Measurements from ENCODE around the gene CFAP20DC. TPM values are rescaled to one million over a fixed set of nuclear protein-coding genes. Genes with fewer than 3 reads are reported as not detected.

Gene CFAP20DC
- total and polyA plus RNA-seq, 2 of the 8 experiments (the other 6 are each of a cell fraction or from before 2014, with no cell fraction given) = 2.2 to 2.8 TPM

DNA sequence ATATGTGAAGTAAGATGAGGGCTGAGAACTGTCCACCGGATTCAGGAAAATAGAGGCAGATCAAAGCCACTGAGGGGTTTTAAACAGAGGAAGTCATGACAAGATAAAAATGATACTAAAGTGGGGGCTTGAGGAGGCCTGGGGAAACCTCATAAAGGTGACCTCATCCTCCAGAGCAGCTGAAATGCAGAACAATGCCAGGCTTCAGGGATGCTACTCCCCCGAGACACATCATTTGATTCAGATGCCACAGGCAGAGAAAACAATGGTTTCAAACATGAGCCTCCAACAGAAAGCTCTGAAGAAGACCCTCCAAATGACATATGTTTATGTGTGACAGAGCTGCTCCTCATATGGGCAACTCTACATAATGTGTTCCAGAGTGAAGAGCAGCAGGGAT lies 6.4 kb downstream of the CFAP20DC start:
- Histone ChIP-seq H3K27ac (ENCODE audit: low read depth, low read length) (no peak overlapping the region), H2AK5ac (ENCODE audit: low read depth, low read length) (no peak overlapping the region), H2BK12ac (ENCODE audit: low read depth, low read length) (no peak overlapping the region), H4K91ac (replicated peaks; ENCODE audit: insufficient read length, low read length) (no peak overlapping the region), H3K4ac (replicated peaks; ENCODE audit: insufficient read length, low read depth, low read length) (no peak overlapping the region), H3K18ac (ENCODE audit: extremely low read depth, low read length) (no peak overlapping the region), H3K56ac (replicated peaks; ENCODE audit: insufficient read length, low read depth, low read length) (no peak overlapping the region), H4K20me1 (replicated peaks in 1 of 2; ENCODE audit: control insufficient read depth in 1 of 2, insufficient read depth in 2 of 2, low read length in 2 of 2) (no peaks in the 10 kb centered on the region), H3K4me1 (replicated peaks in 1 of 4; ENCODE audit: control insufficient read depth in 3 of 4, insufficient read depth in 4 of 4, low read length in 3 of 4) (no peaks in the 10 kb centered on the region), H3K23ac (ENCODE audit: insufficient read length) (no peak overlapping the region), H3K9ac (replicated peaks in 1 of 4; ENCODE audit: extremely low read depth in 1 of 4, low read depth in 3 of 4, low read length in 3 of 4) (no peak overlapping the region), H2BK15ac (ENCODE audit: low read length) (no peak overlapping the region), H2BK5ac (ENCODE audit: low read depth, low read length) (no peak overlapping the region), H4K8ac (ENCODE audit: extremely low read depth, insufficient read depth, low read length) (no peak overlapping the region), H3K4me3 (ENCODE audit: extremely low read depth in 1 of 4, insufficient read depth in 2 of 4, low read depth in 3 of 4, low read length in 4 of 4) (no peak overlapping the region), H2BK20ac (ENCODE audit: low read length) (no peak overlapping the region), H3K14ac (ENCODE audit: insufficient read length) (no peak overlapping the region), H3K27me3 (replicated peaks in 1 of 4; ENCODE audit: control insufficient read depth in 3 of 4, extremely low read depth in 1 of 4, insufficient read depth in 3 of 4, low read length in 3 of 4) (no peaks in the 10 kb centered on the region), H2AFZ (ENCODE audit: low read length) (no peak overlapping the region), H4K5ac (ENCODE audit: insufficient read length, low read depth, low read length) (no peak overlapping the region), H3K23me2 (ENCODE audit: low read depth, low read length) (no peaks in the 10 kb centered on the region), H3K36me3 (ENCODE audit: control insufficient read depth in 2 of 4, insufficient read depth in 4 of 4, low read length in 3 of 4) (0 out of 8 replicates have a peak, but pooled peaks cover 0 to 2% (median 0%) of the 10 kb centered on the region in 4 experiments), H3K79me2 (ENCODE audit: control insufficient read depth in 1 of 2, insufficient read depth in 2 of 2, low read length in 2 of 2) (no peaks in the 10 kb centered on the region), H3K9me3 (ENCODE audit: insufficient read depth in 2 of 2, low read depth in 1 of 2, low read length in 1 of 2) (no peaks in the 10 kb centered on the region), H3K79me1 (ENCODE audit: low read depth, low read length) (no peaks in the 10 kb centered on the region), H2BK120ac (replicated peaks; ENCODE audit: low read depth, low read length) (no peak overlapping the region), H3K4me2 (ENCODE audit: insufficient read depth in 1 of 2, low read depth in 2 of 2, low read length in 2 of 2) (no peak overlapping the region)
- no peak for DNase-seq (ENCODE audit: low read depth in 1 of 2, low spot score in 2 of 2)
- POLR2A ChIA-PET (ENCODE audit: partially characterized antibody) = no interaction called here
- WGBS, 2 experiments (ENCODE audit: extremely low coverage in 1 of 2, insufficient coverage in 1 of 2, insufficient read length in 1 of 2, insufficient replicate concordance in 2 of 2, low coverage in 1 of 2, low lambda C conversion rate in 2 of 2, missing lambda C conversion rate in 1 of 2) = 82% methylated on average over 2 of the region's 2 CpGs; no CpG with 5 or more reads in 1 of the 2 experiments
- no peak for FAIRE-seq
- no peak for TF ChIP-seq RBBP5 (IDR thresholded peaks at IDR 0.05; ENCODE audit: borderline replicate concordance, low read depth, low read length)
- no peak for TF ChIP-seq GTF2F1 (IDR thresholded peaks at IDR 0.05; ENCODE audit: borderline replicate concordance, low read depth, low read length)
- no peak for TF ChIP-seq KDM1A (IDR thresholded peaks at IDR 0.05; ENCODE audit: borderline replicate concordance, low read length)
- TF ChIP-seq, protein P1, sequence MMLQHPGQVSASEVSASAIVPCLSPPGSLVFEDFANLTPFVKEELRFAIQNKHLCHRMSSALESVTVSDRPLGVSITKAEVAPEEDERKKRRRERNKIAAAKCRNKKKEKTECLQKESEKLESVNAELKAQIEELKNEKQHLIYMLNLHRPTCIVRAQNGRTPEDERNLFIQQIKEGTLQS (IDR thresholded peaks at IDR 0.05; ENCODE audit: insufficient read depth, low read depth, low read length) = no peak
- TF ChIP-seq NANOG (IDR thresholded peaks at IDR 0.05; ENCODE audit: insufficient read depth, low read depth, low read length, poor library complexity, severe bottlenecking) = no peak
- TF ChIP-seq CEBPB (IDR thresholded peaks at IDR 0.05; ENCODE audit: low read depth, low read length) = no peak
- no peak for TF ChIP-seq CHD2 (IDR thresholded peaks at IDR 0.05; ENCODE audit: low read length)
- TF ChIP-seq, protein P2, sequence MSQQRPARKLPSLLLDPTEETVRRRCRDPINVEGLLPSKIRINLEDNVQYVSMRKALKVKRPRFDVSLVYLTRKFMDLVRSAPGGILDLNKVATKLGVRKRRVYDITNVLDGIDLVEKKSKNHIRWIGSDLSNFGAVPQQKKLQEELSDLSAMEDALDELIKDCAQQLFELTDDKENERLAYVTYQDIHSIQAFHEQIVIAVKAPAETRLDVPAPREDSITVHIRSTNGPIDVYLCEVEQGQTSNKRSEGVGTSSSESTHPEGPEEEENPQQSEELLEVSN (IDR thresholded peaks at IDR 0.05) = no peak
- TF ChIP-seq KDM5A (IDR thresholded peaks at IDR 0.05; ENCODE audit: low read length) = no peak
- TF ChIP-seq, protein P3, sequence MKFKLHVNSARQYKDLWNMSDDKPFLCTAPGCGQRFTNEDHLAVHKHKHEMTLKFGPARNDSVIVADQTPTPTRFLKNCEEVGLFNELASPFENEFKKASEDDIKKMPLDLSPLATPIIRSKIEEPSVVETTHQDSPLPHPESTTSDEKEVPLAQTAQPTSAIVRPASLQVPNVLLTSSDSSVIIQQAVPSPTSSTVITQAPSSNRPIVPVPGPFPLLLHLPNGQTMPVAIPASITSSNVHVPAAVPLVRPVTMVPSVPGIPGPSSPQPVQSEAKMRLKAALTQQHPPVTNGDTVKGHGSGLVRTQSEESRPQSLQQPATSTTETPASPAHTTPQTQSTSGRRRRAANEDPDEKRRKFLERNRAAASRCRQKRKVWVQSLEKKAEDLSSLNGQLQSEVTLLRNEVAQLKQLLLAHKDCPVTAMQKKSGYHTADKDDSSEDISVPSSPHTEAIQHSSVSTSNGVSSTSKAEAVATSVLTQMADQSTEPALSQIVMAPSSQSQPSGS (IDR thresholded peaks at IDR 0.05; ENCODE audit: low read length) = no peak
- TF ChIP-seq TEAD4 (IDR thresholded peaks at IDR 0.05; ENCODE audit: low read depth, low read length) = no peak
- CTCF ChIA-PET (ENCODE audit: partially characterized antibody) = interaction anchor here (1.0 kb wide), 1 partner anchor 15 kb away, joined by 3 read pairs; no protein-coding TSS in a partner anchor

Measured in H1 (cell line).